K562 (cell line): ENCODE results near the gene ACADL. TPM values are rescaled to one million over a fixed set of nuclear protein-coding genes. Genes with fewer than 3 reads are reported as not detected.
A peak's percentile ranks its signal among the peaks of the same experiment; 100 is the strongest.

ENCODE experiments used
- BACH1 ChIP-seq: fragments of 200-800 bp; sonication (Bioruptor generic); IDR thresholded peaks from 2 replicates; pipeline ENCODE4 v1.6.1; 2016; ENCODE audit warnings: missing genetic modification characterization, missing compliant biosample characterization
- CAMTA2 ChIP-seq: fragments of 250-450 bp; sonication (Bioruptor Pico); conservative IDR thresholded peaks from 2 replicates; pipeline ENCODE4 v1.5.1; 2022
- CBX8 ChIP-seq: fragments of 200-600 bp; sonication (generic); IDR thresholded peaks from 2 replicates; pipeline ENCODE4 v1.6.1; 2012; ENCODE audit warnings: borderline replicate concordance, mixed run types, low read depth, mild to moderate bottlenecking, moderate library complexity, mixed read lengths, low read length, control low read depth, inconsistent platforms; ENCODE audit not compliant: poor library complexity, severe bottlenecking; ENCODE audit errors: extremely low read depth
- COPS2 ChIP-seq: fragments of 450-650 bp; conservative IDR thresholded peaks from 2 replicates; pipeline ENCODE4 v1.6.1; 2016; ENCODE audit warnings: mild to moderate bottlenecking, moderate library complexity
- ELK3 ChIP-seq: fragments of 450-650 bp; formaldehyde crosslinking; IDR thresholded peaks from 2 replicates; pipeline ENCODE4 v1.4.0; 2020; ENCODE audit warnings: mild to moderate bottlenecking
- JUNB ChIP-seq: fragments of 450-650 bp; formaldehyde crosslinking; conservative IDR thresholded peaks from 2 replicates; pipeline ENCODE4 v1.4.0; 2020; ENCODE audit warnings: mild to moderate bottlenecking
- LARP7 ChIP-seq: fragments of 450-650 bp; IDR thresholded peaks from 2 replicates; pipeline ENCODE4 v1.6.1; 2016
- MAZ ChIP-seq, 2 experiments: fragments of 450-650 bp in 1 of 2; sonication (generic) in 1 of 2; formaldehyde crosslinking; IDR thresholded peaks in 1 of 2; conservative IDR thresholded peaks in 1 of 2; 2 replicates each; pipeline versions ENCODE4 v1.4.0 to v1.5.0; 2020; ENCODE audit warnings: mild to moderate bottlenecking in 1 of 2, missing genetic modification reagents in 1 of 2
- POLR2B ChIP-seq: fragments of 450-650 bp; IDR thresholded peaks from 2 replicates; pipeline ENCODE4 v1.6.1; 2018; ENCODE audit warnings: low read depth; ENCODE audit not compliant: partially characterized antibody
- SFPQ ChIP-seq: fragments of 200-400 bp; formaldehyde crosslinking; IDR thresholded peaks from 2 replicates; pipeline ENCODE4 v1.6.1; 2017; ENCODE audit warnings: mild to moderate bottlenecking, low read depth, low read length, moderate library complexity
- SRF ChIP-seq, 2 experiments: fragments of 250-450, 450-650 bp in 1 of 2; sonication (Bioruptor Pico) in 1 of 2; sonication (generic) in 1 of 2; formaldehyde crosslinking; IDR thresholded peaks; 2 replicates each; pipeline versions ENCODE4 v1.5.0 to v1.5.1; 2020 to 2022; ENCODE audit warnings: mild to moderate bottlenecking in 1 of 2, missing genetic modification reagents in 1 of 2
- ZFPM2 ChIP-seq: fragments of 250-450 bp; sonication (Bioruptor Pico); IDR thresholded peaks from 2 replicates; pipeline ENCODE4 v1.5.1; 2022; ENCODE audit warnings: mild to moderate bottlenecking
- ZNF12 ChIP-seq: sonication (generic); formaldehyde crosslinking; IDR thresholded peaks from 2 replicates; pipeline ENCODE4 v1.4.0; 2020; ENCODE audit warnings: mild to moderate bottlenecking, missing genetic modification reagents
- ZNF134 ChIP-seq: fragments of 250-450 bp; sonication (Bioruptor Pico); conservative IDR thresholded peaks from 2 replicates; pipeline ENCODE4 v1.4.0; 2020
- ZNF140 ChIP-seq: fragments of 250-450 bp; sonication (Bioruptor Pico); IDR thresholded peaks from 2 replicates; pipeline ENCODE4 v1.8.0; 2021; ENCODE audit warnings: moderate library complexity, mild to moderate bottlenecking, inconsistent platforms
- ZNF143 ChIP-seq: sonication (generic); formaldehyde crosslinking; IDR thresholded peaks from 2 replicates; pipeline ENCODE4 v1.9.0; 2022; ENCODE audit warnings: mild to moderate bottlenecking, missing genetic modification reagents
- ZNF589 ChIP-seq: fragments of 200-800 bp; sonication (Bioruptor generic); IDR thresholded peaks from 2 replicates; pipeline ENCODE4 v1.6.1; 2016; ENCODE audit warnings: low read depth, missing genetic modification characterization, missing compliant biosample characterization
- ZSCAN32 ChIP-seq: fragments of 450-650 bp; formaldehyde crosslinking; IDR thresholded peaks from 2 replicates; pipeline ENCODE4 v1.4.0; 2020; ENCODE audit warnings: mild to moderate bottlenecking, moderate library complexity
- polyA plus RNA-seq, 8 experiments: library from polyadenylated mRNA; depleted of rRNA in 4 of 8; stranded (reverse) in 5 of 8; unstranded in 3 of 8; fragments of >200 nt; fragmentation: Nextera tagmentation in 2 of 8; fragmentation: Illumina TruSeq in 1 of 8; extraction: Ambion mirVana in 2 of 8; extraction: Trizol in 1 of 8; gene quantifications; 2 replicates each; pipeline versions ENCODE4 v1.2.1 to v1.2.3, GENCODE V29; 2011 to 2014; ENCODE audit warnings: inconsistent platforms in 1 of 8, missing spikeins in 1 of 8
- total RNA-seq, 7 experiments: library from RNA; depleted of rRNA in 6 of 7; stranded (reverse); fragments of >200 nt in 6 of 7; fragmentation: Illumina TruSeq in 2 of 7; extraction: Trizol in 2 of 7; gene quantifications; 2 replicates each; pipeline versions ENCODE4 v1.2.1 to v1.2.3, GENCODE V29; 2011 to 2021; ENCODE audit warnings: low replicate concordance in 1 of 7
- TF ChIP-seq, protein P1 (sequence below): fragments of 250-450 bp; sonication (Bioruptor Pico); IDR thresholded peaks from 2 replicates; pipeline ENCODE4 v1.8.0; 2021; ENCODE audit warnings: moderate library complexity, mild to moderate bottlenecking, inconsistent platforms
- TF ChIP-seq, protein P2 (sequence below): sonication (generic); formaldehyde crosslinking; IDR thresholded peaks from 2 replicates; pipeline ENCODE4 v1.8.0; 2022; ENCODE audit warnings: mild to moderate bottlenecking, low read depth, missing genetic modification reagents
- TF ChIP-seq, protein P3 (sequence below): fragments of 250-450 bp; sonication (Bioruptor Pico); IDR thresholded peaks from 2 replicates; pipeline ENCODE4 v1.8.0; 2021; ENCODE audit warnings: borderline replicate concordance, mild to moderate bottlenecking, moderate library complexity; ENCODE audit not compliant: poor library complexity, severe bottlenecking
- TF ChIP-seq, protein P4 (sequence below): IDR thresholded peaks from 2 replicates; pipeline ENCODE4 v1.6.1; 2011; ENCODE audit not compliant: insufficient read length; ENCODE audit errors: extremely low read depth

The ACADL gene
- total and polyA plus RNA-seq, 9 of the 15 experiments (the other 6 are each of a cell fraction or from before 2014, with no cell fraction given) = 0.07 TPM; not detected in 8

DNA sequence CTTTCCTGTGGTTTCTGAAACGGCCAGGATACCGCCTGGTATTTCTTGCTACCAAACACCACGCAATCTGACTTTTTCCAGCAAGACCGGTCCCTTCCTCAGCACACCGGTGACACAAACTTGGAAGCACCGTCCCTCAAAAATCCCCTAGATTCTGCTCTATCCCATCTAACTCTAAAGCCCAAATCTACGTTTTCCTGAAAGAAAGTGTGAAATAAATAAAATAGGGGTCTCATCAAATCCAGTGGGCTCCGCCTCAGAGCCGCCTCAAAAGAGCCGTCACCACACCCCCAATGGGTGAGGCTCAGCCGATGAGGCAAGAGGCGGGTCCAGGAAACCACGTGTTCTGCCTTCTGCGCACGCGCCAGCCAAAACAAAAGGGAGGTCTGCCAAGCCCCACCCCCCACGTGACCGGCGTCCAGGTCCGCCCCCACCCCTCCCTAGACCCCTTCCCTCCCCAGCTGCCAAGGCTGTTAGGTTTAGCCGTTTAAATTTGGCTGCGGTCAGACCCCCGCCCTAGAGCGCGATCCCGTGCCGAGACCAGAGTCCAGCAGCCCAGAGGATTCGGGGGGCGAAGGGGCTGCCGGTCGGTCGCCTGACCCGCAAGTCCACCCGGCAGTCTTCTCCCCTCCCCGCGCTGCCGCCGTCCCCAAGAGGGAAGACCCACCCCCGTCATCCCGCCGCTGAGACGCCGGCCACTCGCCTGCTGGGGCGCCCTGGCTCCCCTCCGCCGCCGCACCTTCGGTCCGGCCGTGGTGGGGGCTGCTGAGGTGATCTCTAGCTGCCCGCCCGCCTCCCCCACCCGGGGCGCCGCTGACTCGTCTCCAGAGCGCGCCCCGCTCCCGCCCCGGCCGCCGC, 54.6 kb downstream of the ACADL start (continued):
- TF ChIP-seq, protein P1, sequence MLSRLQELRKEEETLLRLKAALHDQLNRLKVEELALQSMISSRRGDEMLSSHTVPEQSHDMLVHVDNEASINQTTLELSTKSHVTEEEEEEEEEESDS = no peak
- TF ChIP-seq ZNF143 (CRISPR knock-in tag) (no peak), JUNB (CRISPR knock-in tag) (no peak), ZNF12 (CRISPR knock-in tag) (no peak), ZNF134 (CRISPR knock-in tag) (no peak), ZSCAN32 (CRISPR knock-in tag) (no peak), COPS2 (no peak), CBX8 (no peak), LARP7 (no peak), MAZ (CRISPR knock-in tag; conservative IDR thresholded peaks at IDR 0.05 in 1 of 2, IDR thresholded peaks at IDR 0.05 in 1 of 2) (peak; percentile 30 to 62; a peak in 1 of 4 replicates), ZFPM2 (CRISPR knock-in tag) (no peak), ZNF589 (CRISPR knock-in tag) (no peak), POLR2B (peak; percentile 64), SFPQ (no peak), ELK3 (CRISPR knock-in tag) (no peak), SRF (CRISPR knock-in tag; IDR thresholded peaks at IDR 0.05) (no peak), ZNF140 (CRISPR knock-in tag) (no peak), CAMTA2 (CRISPR knock-in tag) (no peak), BACH1 (tag) (no peak)
- TF ChIP-seq, protein P2, sequence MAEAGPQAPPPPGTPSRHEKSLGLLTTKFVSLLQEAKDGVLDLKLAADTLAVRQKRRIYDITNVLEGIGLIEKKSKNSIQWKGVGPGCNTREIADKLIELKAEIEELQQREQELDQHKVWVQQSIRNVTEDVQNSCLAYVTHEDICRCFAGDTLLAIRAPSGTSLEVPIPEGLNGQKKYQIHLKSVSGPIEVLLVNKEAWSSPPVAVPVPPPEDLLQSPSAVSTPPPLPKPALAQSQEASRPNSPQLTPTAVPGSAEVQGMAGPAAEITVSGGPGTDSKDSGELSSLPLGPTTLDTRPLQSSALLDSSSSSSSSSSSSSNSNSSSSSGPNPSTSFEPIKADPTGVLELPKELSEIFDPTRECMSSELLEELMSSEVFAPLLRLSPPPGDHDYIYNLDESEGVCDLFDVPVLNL (CRISPR knock-in tag) = no peak
- TF ChIP-seq, protein P3, sequence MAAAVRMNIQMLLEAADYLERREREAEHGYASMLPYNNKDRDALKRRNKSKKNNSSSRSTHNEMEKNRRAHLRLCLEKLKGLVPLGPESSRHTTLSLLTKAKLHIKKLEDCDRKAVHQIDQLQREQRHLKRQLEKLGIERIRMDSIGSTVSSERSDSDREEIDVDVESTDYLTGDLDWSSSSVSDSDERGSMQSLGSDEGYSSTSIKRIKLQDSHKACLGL = no peak
- TF ChIP-seq, protein P4, sequence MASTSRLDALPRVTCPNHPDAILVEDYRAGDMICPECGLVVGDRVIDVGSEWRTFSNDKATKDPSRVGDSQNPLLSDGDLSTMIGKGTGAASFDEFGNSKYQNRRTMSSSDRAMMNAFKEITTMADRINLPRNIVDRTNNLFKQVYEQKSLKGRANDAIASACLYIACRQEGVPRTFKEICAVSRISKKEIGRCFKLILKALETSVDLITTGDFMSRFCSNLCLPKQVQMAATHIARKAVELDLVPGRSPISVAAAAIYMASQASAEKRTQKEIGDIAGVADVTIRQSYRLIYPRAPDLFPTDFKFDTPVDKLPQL = no peak
